ENCODE measurements around the gene PKHD1.

PKHD1 gene

DNA sequence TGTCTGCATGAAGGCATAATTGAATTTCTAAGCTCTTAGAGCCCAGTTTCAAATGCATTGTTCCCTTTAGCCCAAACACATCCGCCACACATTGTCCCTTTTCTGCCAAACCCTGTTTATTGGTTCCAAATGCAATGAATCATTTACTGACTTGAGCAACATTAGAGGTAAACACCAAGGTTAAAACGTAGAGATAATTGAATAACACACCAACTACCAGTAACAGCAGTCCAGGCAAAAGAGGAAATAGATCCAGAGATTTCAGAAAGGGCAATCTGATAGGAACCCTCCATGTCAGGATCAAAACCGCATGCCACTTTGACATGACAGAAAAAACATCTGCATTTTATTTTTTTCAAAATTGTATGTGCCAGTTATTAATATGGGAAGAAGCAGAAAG lies 114.8 kb downstream of the PKHD1 start:
- DNase-seq (ENCODE audit: low read depth) = no peak
- no peak overlapping the region for H3K4me3 ChIP-seq (ENCODE audit: control insufficient read depth, low read depth, low read length)
- TF ChIP-seq, protein P1, sequence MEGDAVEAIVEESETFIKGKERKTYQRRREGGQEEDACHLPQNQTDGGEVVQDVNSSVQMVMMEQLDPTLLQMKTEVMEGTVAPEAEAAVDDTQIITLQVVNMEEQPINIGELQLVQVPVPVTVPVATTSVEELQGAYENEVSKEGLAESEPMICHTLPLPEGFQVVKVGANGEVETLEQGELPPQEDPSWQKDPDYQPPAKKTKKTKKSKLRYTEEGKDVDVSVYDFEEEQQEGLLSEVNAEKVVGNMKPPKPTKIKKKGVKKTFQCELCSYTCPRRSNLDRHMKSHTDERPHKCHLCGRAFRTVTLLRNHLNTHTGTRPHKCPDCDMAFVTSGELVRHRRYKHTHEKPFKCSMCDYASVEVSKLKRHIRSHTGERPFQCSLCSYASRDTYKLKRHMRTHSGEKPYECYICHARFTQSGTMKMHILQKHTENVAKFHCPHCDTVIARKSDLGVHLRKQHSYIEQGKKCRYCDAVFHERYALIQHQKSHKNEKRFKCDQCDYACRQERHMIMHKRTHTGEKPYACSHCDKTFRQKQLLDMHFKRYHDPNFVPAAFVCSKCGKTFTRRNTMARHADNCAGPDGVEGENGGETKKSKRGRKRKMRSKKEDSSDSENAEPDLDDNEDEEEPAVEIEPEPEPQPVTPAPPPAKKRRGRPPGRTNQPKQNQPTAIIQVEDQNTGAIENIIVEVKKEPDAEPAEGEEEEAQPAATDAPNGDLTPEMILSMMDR (conservative IDR thresholded peaks at IDR 0.05; ENCODE audit: control insufficient read depth, insufficient read depth, low read depth, low read length) = no peak

DNA sequence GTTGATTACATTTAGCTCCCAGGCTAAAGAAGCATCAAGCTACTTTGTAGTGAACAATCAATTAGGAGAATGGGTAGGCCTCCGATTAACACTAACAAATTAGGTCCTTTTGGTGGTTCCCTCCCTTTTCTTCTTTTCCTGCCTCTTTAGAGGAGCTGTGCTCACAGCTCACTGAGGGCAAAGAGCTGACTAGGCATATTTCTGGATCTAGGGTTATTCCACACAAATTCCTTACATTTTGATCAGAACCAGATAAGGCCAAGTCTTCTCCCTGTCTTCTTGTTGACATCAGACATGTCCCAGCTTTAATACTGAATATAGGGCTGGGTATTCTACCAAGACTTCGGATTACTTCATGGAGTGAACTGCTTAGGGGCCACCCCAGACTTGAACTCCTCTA lies 119.1 kb downstream of the PKHD1 start:
- H3K4me3 ChIP-seq (ENCODE audit: control insufficient read depth, low read depth, low read length) = no peak overlapping the region
- TF ChIP-seq, protein P1 (conservative IDR thresholded peaks at IDR 0.05; ENCODE audit: control insufficient read depth, insufficient read depth, low read depth, low read length) = no peak
- no peak for DNase-seq (ENCODE audit: low read depth)

DNA sequence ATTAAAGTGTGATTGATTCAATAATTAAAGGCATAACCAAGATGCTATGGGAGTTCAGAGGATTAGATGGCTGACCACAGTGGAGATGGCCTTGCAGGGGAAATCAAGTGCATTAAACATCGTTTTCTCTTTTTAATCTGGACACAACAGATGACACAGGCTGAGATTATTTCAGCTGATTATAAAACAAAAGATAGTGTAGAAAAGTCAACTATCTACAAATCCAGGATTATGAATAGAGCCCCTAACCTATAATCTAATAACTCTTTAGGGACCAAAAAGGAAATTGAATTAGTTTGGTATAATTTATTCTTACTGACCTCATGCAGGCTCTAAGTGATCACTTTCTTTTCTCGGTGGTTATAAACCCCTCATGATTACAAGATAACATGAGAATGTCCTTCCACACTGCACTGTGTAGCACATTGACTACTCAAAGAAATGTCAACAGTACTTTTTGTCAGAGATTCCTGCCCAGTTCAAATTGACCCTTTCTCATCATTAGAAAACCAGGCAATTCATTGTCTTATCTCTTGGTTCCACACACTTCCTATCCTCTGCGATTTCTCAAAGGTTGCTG lies 122.1 kb downstream of the PKHD1 start:
- TF ChIP-seq, protein P1 (conservative IDR thresholded peaks at IDR 0.05; ENCODE audit: control insufficient read depth, insufficient read depth, low read depth, low read length) = no peak
- DNase-seq (ENCODE audit: low read depth) = no peak
- H3K4me3 ChIP-seq (ENCODE audit: control insufficient read depth, low read depth, low read length) = no peak overlapping the region

- TF ChIP-seq, protein P1 (conservative IDR thresholded peaks at IDR 0.05; ENCODE audit: control insufficient read depth, insufficient read depth, low read depth, low read length) = no peak
- DNase-seq (ENCODE audit: low read depth) = no peak
- no peak overlapping the region for H3K4me3 ChIP-seq (ENCODE audit: control insufficient read depth, low read depth, low read length)
Measured at GRCh38 chr6:51963980-51964379, 123.4 kb downstream of the PKHD1 start.

DNA sequence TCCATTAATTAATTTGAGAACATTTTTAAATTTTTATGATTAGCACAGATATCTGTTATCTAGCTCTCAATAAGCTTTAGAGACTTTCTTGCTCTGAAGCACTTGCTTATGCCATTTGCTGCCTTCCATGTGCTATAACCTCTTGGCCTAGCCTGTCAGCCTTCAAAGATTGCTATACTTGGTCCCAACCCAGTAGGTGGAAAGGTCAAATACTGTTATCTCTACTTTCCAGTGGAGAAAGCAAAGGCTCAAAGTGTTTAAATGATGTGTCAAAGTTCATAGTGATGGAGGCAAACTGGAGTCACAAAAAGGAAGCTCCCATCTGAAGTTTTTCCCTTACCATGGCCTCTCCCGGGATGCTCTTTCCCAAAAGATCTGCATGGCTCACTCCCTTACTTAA lies 125.1 kb downstream of the PKHD1 start:
- TF ChIP-seq, protein P1 (conservative IDR thresholded peaks at IDR 0.05; ENCODE audit: control insufficient read depth, insufficient read depth, low read depth, low read length) = no peak
- no peak overlapping the region for H3K4me3 ChIP-seq (ENCODE audit: control insufficient read depth, low read depth, low read length)
- DNase-seq (ENCODE audit: low read depth) = no peak

DNA sequence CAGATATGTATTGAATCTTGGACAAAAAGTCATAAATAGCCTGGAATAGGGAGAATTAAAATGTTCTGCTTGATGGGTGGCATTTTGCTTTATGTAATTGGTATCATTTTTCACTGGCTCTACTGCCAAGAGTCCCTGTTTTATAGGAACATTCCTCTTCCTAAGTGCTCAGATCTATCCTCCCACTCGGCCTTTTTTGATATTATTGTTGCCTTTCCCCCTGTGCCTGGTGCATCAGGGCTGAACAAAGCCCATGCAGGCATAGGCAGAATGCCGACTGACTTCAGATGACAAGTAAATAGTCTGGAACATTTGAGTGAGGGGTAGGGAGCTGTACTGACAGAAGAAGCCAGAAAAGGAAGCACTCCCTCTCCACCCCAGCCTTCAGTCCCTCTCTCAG lies 127.0 kb downstream of the PKHD1 start:
- no peak for DNase-seq (ENCODE audit: low read depth)
- no peak overlapping the region for H3K4me3 ChIP-seq (ENCODE audit: control insufficient read depth, low read depth, low read length)
- TF ChIP-seq, protein P1 (conservative IDR thresholded peaks at IDR 0.05; ENCODE audit: control insufficient read depth, insufficient read depth, low read depth, low read length) = no peak

Measured in fibroblast of mammary gland (primary cell).